Inferior parietal cortex (tissue), 1 donor: ENCODE data around the gene PNKP.

Experiments used
- DNase-seq: peaks from one replicate; pipeline ENCODE4 v3.0.0-alpha.2; 2016; ENCODE audit errors: extremely low spot score

PNKP gene

DNA sequence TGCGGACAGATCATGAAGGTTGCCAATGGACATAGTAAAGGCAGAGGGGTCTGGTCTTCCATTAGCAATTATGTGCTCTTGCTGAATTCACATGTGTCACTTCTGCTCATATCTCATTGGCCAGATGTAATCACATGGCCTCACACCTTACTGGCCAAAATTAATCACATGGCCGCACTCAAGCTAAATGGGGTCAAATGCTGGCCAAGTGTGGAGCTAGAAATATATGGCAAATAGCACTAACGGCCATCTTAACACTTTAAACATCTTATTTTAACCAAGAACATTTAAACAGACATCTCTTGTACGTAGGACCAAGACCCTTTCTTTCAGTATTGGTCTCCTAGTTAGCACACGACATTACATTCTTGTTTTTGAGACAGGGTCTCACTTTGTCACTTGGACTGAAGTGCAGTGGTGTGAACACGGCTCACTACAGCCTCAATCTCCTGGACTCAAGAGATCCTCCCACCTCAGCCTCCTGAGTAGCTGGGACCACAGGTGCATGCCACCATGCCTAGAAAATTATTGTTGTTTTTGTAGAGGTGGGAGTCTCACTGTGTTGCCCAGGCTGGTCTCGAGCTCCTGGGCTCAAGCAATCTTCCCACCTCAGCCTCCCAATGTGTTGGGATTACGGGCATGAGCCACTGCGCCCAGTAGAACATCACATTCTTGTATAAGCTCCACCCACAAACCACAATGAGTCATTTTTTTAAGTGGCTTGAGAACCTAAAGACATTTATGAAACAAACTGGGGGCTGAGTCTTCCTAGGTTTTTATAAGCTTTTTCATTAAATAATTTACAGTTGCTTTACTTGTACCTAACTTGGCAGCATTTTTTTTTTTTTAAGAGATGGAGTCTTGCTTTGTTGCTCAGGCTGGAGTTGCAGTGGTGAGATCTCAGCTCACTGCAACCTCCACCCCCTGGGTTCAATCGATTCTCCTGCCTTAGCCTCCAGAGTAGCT is 19.4 kb downstream of the PNKP start:
- DNase-seq: no peak

DNA sequence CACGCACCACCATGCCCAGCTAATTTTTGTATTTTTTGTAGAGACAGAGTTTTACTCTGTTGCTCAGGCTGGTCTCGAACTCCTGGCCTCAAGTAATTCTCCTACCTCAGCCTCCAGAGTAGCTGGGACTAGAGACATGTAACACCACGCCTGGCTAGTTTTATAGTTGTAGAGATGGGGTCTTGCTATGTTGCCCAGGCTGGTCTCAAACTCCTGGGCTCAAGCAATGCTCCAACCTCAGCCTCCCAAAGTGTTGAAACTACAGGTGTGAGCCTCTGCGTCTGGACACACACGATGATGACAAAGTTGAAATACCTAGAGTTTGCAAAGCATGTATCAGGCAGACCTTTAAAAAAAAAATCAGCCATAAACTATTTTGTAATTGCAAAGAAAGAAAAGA is 21.0 kb downstream of the PNKP start:
- DNase-seq: no peak

DNA sequence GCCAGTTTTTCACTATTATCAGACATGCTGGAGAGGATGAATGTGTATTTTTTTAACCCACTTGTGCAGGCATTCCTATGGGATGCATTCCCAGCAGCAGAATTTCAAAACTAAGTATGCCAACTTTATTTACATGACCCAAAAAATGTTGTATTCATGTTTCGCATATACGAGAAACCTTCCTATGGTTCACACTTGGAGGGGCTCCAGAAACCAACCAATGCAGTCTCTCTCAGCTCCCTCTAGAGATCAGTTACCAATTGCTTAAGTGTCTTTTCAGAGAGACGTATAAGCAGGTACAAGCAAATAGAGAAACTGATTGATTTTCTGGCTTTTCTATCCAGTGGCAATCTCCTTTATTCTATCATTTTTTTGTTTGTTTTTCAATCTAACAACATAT is 22.0 kb downstream of the PNKP start:
- no peak for DNase-seq

DNA sequence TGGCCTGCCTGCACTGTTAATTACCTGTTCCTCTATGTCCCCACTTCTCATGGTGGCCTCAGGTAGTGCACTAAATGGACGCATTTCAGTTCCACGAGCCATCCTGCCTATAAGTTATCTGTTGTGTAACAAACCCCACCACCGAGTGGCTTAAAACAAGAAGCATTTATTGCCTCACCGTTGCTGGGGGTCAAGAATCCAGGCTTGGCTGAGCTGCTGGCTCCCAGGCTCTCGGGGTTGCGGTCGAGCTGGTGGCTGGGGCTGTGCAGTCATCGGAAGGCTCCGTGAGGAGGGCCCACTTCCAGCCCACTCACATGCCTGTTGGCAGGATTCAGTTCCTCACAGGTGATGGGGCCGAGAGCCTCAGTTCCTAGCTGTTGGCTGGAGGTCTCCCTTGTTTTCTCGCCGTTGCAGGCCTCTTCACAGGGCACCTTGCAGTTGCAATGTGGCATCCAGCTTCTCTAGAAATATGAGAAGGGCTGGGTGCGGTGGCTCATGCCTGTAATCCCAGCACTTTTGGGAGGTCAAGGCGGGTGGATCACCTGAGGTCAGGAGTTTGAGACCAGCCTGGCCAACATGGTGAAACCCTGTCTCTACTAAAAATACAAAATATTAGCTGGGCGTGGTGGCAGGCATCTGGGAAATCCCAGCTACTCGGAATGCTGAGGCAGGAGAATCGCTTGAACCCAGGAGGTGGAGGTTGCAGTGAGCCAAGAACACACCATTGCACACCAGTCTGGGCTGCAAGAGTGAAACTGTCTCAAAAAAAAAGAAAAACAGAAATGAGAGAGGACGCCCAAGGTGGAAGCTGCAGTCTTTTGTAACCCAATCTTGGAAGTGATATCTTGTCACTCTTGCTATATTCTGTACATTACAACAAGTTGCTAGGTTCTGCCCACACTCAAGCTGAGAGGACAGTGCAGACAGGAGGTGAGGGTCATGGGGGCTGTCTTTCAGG is 23.0 kb downstream of the PNKP start:
- DNase-seq: no peak

DNA sequence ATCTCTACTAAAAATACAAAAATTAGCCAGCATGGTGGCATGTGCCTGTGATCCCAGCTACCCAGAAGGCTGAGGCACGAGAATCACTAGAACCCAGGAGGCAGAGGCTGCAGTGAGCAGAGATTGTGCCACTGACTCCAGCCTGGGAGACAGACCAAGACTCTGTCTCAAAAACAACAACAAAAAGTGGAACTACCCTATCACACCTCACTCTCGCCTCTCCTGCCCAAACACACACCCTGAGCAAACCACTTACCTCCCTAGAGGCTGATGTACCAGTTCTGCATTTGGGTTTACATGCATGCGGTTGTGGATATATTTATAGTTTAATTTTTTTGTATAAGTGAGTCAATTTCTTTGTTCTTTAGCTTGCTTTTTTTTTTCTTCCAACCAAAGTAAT is 24.1 kb downstream of the PNKP start:
- no peak for DNase-seq

DNA sequence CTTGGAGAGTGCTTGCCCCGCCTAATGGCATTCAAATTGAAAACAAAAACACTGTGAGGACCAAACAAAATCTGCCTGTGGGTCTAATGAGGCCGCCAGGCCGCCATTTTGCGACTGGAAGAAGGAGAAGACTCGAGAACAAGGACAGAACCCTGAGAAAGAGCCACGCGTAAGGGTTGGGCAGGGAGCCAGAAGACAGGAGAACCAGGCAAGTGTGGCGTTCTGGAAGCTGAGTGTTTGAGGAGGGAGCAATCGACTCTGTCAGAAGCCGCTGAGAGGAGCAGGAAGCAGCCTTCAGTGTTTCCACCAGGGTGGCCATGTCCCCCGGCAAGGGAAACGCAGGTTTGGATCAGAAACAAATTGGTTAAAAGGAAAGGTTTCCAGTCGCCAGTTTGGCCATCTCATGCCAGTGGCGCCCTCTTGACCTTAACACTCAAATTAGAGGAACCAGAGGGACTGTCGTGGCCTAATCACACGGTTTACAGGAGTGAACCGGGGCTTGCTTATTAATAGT is 26.6 kb downstream of the PNKP start:
- DNase-seq: no peak

DNA sequence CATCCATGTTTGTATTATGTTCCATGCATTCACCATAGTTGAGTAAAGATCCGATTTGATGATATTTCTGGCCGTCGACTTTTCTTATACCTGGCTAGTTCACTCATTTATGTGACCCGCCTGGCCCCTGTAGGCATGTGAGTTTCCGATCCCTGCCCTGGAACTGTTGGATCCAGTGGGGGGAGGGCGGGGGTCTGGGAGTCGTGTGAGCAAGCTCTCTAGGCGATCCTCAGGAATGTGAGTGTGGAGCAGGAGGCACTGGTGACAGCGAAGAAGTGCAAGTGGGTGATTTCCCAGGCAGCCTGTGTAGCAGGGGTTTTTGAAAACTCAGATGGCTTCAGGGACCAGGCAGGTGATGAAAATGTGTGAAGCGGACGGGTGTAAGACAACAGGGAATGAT is 27.1 kb downstream of the PNKP start:
- no peak for DNase-seq

DNA sequence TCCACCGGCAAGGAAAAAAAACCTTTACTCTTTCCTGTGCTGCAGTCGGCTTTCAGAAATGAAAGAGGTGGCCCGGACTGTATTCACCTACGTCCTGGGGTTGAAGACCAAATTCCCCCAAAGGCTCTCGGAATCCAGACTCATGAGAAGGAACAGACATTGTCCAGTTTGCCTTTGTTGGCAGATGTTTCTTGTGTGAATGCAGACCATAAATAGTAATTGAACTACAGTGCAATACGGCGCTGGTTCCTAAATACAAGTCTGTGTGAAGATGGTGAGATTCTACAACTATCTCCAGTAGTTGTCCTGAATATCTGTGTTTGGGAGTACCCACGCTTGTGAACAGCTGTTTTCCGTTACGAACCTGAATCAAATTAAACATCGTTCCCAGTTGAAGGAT is 27.7 kb downstream of the PNKP start:
- DNase-seq: no peak

DNA sequence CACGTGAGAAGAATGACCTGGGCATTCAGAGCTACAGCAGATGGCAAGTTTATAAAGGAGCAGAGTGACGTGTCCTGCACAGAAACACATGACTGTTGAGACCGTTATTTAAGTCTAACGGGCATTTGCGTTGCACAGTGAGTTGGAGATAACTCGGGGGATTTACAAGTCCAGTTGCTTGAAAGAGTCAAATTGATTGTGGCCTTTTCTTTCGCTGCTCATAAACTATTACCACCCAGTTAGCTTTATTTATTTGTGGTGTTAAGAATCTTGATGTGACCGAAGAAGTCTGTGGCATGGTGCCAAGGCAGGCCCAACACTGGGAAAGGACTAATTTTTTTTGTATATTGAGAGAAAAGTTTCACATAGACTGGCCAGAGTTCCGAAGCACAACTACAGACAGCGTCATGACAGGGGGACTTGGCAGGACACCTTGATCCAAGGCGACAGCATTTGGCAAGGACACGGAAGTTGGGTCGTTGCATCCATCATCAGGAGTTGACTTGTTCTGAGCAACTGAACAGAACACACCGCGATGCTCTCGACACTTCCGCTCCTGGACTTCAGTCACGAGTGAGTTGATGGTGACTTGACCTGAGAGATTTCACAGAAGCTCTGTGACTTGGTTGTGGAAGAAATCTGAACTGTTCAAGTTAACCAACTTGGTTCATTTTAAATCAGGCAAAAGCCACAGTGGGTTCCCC is 28.3 kb downstream of the PNKP start:
- no peak for DNase-seq

DNA sequence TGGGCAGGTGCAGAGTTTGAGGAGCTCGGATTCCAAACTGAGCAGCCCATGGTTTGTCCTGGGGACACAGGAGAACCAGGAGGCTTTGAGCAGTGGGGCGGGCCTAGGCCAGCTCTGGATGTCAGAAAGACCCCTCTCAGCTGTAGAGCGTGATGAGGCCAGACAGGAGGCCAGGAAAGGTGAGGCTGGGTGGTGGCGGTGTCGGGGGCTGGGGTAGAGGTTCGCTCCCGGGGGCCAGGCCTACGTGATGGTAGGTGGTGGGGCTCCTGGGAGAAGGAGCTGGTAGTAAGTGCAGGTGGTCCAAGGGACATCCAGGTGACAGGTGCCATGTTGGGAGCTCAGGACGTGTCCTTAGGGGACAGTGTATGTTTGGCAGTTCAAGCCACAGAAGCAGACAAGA is 30.0 kb downstream of the PNKP start:
- no peak for DNase-seq

DNA sequence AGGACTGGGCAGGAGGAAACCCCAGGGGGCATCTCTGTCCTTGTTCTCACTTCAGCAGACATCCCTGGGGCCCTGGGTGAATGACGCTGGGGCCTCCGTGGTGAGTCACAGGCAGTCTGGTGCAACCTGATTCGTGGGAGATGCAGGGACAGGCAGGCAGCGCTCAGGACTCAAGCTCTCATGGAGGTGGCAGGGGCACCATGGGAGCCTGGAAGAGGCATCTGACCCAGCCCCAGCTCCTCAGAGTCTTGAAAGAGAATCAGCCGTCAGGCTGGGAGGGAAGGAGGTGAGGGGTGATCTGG is 30.4 kb downstream of the PNKP start:
- DNase-seq: no peak

DNA sequence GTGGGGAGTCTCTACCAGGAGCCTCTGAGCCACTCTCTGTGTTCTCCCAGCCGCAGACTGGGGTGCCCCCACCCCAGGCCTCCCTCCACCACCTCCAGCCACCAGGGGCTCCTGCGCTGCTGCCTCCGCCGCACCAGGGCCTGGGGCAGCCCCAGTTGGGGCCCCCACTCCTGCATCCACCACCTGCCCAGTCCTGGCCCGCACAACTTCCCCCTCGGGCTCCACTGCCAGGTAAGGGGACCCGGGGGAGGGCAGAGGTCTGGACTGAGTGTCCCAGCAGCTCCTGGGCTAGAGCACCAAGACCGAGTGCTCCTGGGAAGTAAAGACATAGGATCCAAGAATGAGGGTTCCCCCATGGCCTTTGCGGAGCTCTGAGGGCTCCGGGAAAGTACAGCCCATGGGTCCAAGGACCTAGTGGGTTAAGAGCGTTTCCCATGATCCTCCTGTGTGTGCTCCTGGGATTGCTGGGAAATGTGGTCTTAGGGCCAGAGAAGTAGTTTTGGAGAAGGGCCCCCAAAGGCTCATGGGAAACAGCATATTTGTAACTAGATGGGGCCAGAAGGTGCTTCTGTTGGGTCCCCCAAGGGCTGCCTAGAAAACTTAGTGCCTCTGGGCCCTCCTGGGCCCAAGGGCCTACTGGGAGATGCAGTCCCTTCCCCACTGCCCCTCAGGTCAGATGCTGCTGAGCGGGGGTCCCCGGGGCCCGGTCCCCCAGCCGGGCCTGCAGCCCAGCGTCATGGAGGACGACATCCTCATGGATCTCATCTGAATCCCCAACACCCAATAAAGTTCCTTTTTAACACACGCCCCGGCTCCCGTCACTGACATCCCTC is 31.0 kb downstream of the PNKP start:
- no peak for DNase-seq

DNA sequence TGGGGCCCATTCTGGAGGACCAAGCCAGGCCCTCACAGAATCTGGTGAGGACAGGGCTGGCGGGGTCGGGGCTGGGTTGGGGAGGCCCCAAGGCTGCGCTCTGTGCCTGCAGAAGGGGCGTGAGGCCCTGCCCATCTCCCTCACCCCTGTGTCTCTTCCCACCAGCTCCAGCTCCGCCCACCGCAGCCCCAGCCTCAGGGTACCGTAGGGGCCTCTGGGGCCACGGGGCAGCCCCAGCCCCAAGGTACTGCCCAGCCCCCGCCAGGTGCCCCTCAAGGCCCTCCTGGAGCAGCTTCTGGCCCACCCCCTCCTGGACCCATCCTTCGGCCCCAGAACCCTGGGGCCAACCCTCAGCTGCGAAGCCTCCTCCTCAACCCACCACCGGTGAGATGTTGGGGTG is 31.8 kb downstream of the PNKP start:
- no peak for DNase-seq

DNA sequence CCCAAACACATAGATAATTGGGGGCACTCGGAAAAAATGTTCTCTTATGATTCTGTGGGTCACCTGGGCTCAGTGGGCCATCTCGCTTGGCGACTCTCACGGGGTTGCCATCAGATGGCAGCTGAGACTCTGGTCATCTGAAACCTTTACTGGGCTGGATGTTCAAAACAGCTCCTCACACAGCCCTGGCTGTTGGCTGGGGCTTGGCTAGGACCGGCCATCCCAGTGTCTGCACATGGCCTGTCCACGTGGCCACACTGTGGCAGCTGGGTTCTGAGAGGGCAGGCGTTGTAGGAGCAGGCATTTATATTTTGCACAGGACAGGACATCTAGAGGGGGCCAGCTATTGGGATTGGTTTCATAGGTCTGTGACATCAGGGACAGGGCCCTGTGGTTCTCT is 33.8 kb downstream of the PNKP start:
- no peak for DNase-seq

DNA sequence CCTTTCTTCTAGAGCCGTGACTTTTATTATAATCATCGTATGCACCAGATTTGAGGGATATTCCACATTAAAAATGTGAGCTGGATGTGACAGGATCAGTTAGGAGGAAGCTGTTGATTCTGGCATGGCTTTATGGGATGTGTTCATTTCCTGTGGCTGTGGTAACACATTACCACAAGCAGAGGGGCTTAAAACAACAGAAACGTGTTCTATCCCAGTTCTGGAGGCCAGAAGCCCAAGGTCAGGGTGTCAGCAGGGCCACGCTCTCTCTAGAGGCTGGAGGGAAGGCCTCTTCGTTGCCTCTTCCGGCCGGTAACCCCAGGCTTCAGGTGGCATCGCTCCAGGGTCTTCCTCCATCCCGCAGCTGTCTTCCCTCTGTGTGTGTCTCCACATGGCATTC is 34.8 kb downstream of the PNKP start:
- DNase-seq: no peak

DNA sequence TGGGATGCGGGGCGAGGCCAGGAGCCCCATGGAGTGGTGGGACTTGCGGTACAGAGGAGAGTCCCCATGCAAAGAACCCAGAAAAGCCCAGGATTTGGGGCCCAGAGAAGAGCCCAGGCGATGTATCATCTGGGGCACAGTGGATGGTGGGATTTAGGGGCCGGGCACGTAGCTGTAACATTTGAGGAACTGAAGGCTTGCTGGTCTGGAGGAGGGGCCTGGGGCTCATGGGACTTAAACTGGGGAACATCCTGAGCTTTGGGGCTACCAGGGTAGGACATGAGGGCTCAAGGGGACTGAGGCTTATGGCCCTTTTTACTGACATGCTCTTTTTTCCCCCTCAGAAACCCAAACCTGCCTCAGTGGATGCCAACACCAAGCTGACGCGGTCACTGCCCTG is 35.8 kb downstream of the PNKP start:
- DNase-seq: no peak

DNA sequence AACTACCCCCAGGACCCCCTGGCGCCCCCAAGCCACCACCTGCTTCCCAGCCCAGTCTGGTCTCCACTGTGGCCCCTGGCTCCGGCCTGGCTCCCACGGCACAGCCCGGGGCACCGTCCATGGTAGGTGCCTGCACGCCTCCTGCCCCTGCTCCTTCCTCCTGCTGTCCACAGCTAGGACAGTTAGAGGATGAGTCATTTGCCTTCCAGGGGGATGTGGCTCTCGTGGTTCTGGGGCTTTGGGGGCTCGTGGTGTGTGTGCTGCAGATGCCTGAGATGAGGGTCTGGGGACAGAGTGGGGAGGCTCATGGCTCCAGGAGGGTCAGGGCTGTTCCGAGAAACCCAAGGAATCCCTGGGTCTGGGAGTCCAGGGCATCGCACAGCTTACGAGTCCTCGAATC is 36.6 kb downstream of the PNKP start:
- DNase-seq: no peak

DNA sequence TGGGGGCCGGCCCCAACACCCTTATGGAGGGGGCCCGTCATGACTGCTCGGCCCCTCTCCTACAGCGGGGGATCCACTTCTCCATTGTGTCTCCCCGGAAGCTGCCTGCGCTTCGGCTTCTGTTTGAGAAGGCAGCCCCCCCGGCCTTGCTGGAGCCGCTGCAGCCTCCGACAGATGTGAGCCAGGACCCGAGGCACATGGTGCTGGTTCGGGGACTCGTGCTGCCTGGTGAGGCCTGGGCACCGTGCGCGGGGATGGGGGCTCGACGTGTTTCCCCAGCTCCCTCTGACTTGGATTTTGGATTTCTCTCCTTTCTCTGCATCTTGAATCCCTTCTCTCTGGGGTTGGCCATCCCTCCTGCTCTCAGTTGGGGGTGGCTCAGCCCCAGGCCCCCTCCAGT is 37.7 kb downstream of the PNKP start:
- DNase-seq: no peak

DNA sequence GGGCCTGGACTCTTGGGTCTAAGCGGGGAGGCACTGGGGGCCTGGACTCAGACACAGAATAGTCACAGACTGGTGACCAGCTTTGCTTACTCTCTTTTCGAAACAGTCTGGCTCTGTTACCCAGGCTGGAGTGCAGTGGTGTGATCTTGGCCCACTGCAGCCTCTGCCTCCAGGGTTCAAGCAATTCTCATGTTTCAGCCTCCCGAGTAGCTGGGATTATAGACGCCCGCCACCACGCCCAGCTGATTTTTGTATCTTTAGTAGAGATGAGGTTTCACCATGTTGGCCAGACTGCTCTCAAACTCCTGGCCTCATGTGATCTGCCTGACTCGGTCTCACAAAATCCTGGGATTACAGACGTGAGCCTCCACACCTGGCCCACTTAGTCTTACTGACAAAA is 38.2 kb downstream of the PNKP start:
- DNase-seq: no peak

DNA sequence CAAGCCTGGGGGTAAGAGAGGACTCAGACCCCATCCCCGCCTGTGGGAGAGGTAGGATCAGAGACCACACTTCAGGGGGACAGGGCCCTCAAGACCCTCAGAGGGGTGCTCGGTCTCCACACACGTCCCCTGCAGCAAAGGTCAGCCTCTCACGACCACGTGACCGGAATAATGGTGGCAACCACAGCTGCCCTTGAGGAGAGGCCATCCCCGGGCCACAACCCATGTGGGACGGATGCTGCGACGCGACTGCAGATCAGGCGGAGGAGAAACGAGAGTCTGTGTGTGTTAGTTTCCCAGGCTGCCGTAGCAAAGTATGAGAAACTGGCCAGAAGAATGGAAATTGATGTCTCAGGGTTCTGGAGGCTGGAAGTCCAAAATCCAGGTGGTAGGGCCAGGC is 40.3 kb downstream of the PNKP start:
- DNase-seq: no peak

DNA sequence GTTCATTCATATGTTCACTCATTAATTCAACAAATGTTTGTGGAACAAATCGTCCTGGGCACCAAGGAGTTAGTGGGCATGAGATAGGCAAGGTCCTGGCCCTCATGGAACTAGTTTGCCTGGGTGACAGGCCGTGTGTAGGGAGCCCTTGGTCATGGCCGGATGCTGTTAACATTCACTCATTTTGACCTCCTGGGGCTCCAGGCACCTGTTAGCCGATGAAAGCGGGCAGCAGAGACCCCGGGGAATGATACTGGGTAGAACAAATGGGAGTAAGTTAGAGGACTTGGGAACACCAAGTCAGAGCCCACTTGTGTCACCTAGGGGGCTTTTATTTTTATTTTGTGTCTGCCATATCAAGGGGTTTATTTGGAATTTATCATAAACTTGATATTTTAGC is 42.7 kb downstream of the PNKP start:
- DNase-seq: no peak
